ENCODE data around the gene DTX2. TPM values are rescaled to one million over a fixed set of nuclear protein-coding genes. Genes with fewer than 3 reads are reported as not detected.
A peak's percentile ranks its signal among the peaks of the same experiment; 100 is the strongest.
"Not testable (repeated sequence)": the region's sequence is repeated elsewhere in the genome, so short reads cannot be mapped to it uniquely, and the experiment has no call there.

DTX2 gene
- total and polyA plus RNA-seq, 2 of the 4 experiments (the other 2 are of a cell fraction) = 1.8 to 7.7 TPM

DNA sequence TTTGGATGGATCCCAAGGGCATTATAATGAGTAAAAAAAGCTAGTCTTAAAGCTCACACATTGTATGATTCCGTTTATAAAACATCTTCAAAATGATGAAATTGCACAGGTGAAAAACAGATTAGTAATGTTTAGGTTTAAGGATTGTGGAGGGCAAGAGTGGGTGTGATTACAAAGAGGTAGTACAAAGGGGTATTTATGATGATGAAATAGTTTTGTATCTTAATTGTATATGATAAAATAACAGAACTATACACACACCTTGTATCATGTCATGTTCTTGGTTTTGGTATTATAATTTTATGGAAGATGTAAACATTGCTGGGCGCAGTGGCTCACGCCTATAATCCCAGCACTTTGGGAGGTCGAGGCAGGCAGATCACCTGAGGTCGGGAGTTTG, 49.3 kb upstream of the DTX2 start:
- WGBS, 2 experiments (ENCODE audit: extremely low coverage in 2 of 2, insufficient read length in 1 of 2) = no CpG with 5 or more reads among the region's 5 CpGs
- intact Hi-C loops (cut with micrococcal nuclease) = no loop called here

DNA sequence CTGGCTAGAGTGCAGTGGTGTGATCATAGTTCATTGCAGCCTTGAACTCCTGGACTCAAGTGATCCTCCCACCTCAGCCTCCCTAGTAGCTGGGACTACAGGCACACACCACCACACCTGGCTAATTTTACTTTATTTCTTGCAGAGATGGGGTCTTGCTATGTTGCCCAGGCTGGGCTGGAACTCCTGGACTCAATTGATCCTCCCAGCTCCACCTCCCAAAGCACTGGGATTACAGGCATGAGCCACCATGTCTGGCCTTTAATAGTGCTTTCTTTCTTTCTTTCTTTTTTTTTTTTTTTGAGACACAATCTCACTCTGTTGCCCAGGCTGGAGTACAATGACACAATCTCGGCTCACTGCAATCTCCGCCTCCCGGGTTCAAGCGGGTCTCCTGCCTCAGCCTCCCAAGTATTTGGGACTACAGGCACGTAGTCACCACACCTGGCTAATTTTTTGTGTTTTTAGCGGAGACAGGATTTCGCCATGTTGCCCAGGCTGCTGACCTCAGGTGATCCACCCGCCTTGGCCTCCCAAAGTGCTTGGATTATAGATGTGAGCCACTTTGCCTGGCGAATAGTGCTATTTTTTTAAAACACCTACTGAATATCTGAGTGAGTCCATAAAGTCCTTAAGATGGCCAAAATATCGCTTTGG, 43.7 kb upstream of the DTX2 start:
- H3K9me3 ChIP-seq (ENCODE audit: control insufficient read depth, insufficient read depth, low read length); H3K4me3 ChIP-seq (ENCODE audit: insufficient read depth, low read depth, low read length); H2AK5ac ChIP-seq (ENCODE audit: low read depth, low read length); H3K36me3 ChIP-seq (ENCODE audit: control insufficient read depth, insufficient read depth, low read length); H3K4me2 ChIP-seq (ENCODE audit: low read depth, low read length); H3K4ac ChIP-seq (ENCODE audit: low read depth, low read length); ATAC-seq (ENCODE audit: low read depth); H3K4me1 ChIP-seq (ENCODE audit: control insufficient read depth, insufficient read depth, low read length); in situ Hi-C loops (cut with MboI; ENCODE audit: low sequenced_read_pairs); intact Hi-C loops (cut with micrococcal nuclease); H2BK15ac ChIP-seq (ENCODE audit: low read depth, low read length); H4K20me1 ChIP-seq (ENCODE audit: insufficient read depth, low read length); H3K27ac ChIP-seq (ENCODE audit: insufficient read depth, low read length); H4K5ac ChIP-seq (ENCODE audit: low read depth, low read length); H2BK5ac ChIP-seq (ENCODE audit: low read depth, low read length, poor library complexity, severe bottlenecking); H3K79me1 ChIP-seq (ENCODE audit: low read depth in 1 of 2, low read length in 2 of 2); H2BK120ac ChIP-seq (ENCODE audit: low read depth, low read length); H4K91ac ChIP-seq (ENCODE audit: insufficient read depth, low read depth, low read length); H3K23ac ChIP-seq (ENCODE audit: low read depth, low read length); CTCF ChIA-PET; DNase-seq; H2AK9ac ChIP-seq (replicated peaks; ENCODE audit: low read depth, low read length, poor library complexity); BruUV-seq (replicated peaks); dilution Hi-C loops (cut with HindIII; ENCODE audit: low sequenced_read_pairs, unreplicated experiment); H2BK20ac ChIP-seq (ENCODE audit: low read depth, low read length); POLR2A ChIA-PET (ENCODE audit: unreplicated experiment); H3K56ac ChIP-seq (ENCODE audit: extremely low read depth, insufficient read depth, low read length); H3K27me3 ChIP-seq (ENCODE audit: control insufficient read depth, insufficient read depth, low read length); H3K14ac ChIP-seq (replicated peaks; ENCODE audit: low read depth, low read length); H4K8ac ChIP-seq (ENCODE audit: low read depth in 2 of 2, low read length in 2 of 2); H3K9me1 ChIP-seq (ENCODE audit: insufficient read depth, low read length); H3K18ac ChIP-seq (ENCODE audit: low read depth, low read length); H3K9ac ChIP-seq (ENCODE audit: low read depth, low read length); H2AFZ ChIP-seq (replicated peaks; ENCODE audit: low read length, poor library complexity): not testable (repeated sequence)
- 95% methylated on average over 4 of the region's 10 CpGs; no CpG with 5 or more reads in 1 of the 2 experiments for WGBS, 2 experiments (ENCODE audit: extremely low coverage in 2 of 2, insufficient read length in 1 of 2)

More for the DNA sequence above, 49.3 kb upstream of the DTX2 start:
- H2AFZ ChIP-seq (replicated peaks; ENCODE audit: low read length, poor library complexity) = no peak overlapping the region
- H2AK5ac ChIP-seq (ENCODE audit: low read depth, low read length) = no peak overlapping the region
- no peaks in the 10 kb centered on the region for H3K36me3 ChIP-seq (ENCODE audit: control insufficient read depth, insufficient read depth, low read length)
- peaks cover 7% of the 10 kb centered on the region for H3K27me3 ChIP-seq (ENCODE audit: control insufficient read depth, insufficient read depth, low read length)
- DNase-seq = no peak
- H4K5ac ChIP-seq (ENCODE audit: low read depth, low read length) = no peak overlapping the region
- no peak overlapping the region for H3K14ac ChIP-seq (replicated peaks; ENCODE audit: low read depth, low read length)
- no peak overlapping the region for H3K4ac ChIP-seq (ENCODE audit: low read depth, low read length)
- H2BK20ac ChIP-seq (ENCODE audit: low read depth, low read length) = no peak overlapping the region
- POLR2A ChIA-PET (ENCODE audit: unreplicated experiment) = no interaction called here
- no peak overlapping the region for H4K91ac ChIP-seq (ENCODE audit: insufficient read depth, low read depth, low read length)
- H3K27ac ChIP-seq (ENCODE audit: insufficient read depth, low read length) = no peak overlapping the region
- TF ChIP-seq CEBPB (IDR thresholded peaks at IDR 0.05; ENCODE audit: low read depth, low read length) (peak; percentile 13; the same call in 1 of the 2 replicates), POLR2A (IDR thresholded peaks at IDR 0.05; ENCODE audit: low read depth, low read length) (no peak)
- no peaks in the 10 kb centered on the region for H3K9me3 ChIP-seq (ENCODE audit: control insufficient read depth, insufficient read depth, low read length)
- H2BK15ac ChIP-seq (ENCODE audit: low read depth, low read length) = no peak overlapping the region
- H3K79me1 ChIP-seq (ENCODE audit: low read depth in 1 of 2, low read length in 2 of 2) = no peaks in the 10 kb centered on the region
- ATAC-seq (ENCODE audit: low read depth) = no peak
- H3K23ac ChIP-seq (ENCODE audit: low read depth, low read length) = no peak overlapping the region
- H3K9me1 ChIP-seq (ENCODE audit: insufficient read depth, low read length) = no peaks in the 10 kb centered on the region
- no peak overlapping the region for H3K4me2 ChIP-seq (ENCODE audit: low read depth, low read length)
- H3K56ac ChIP-seq (ENCODE audit: extremely low read depth, insufficient read depth, low read length) = no peak overlapping the region
- H2AK9ac ChIP-seq (replicated peaks; ENCODE audit: low read depth, low read length, poor library complexity) = no peak overlapping the region
- no peak overlapping the region for H3K9ac ChIP-seq (ENCODE audit: low read depth, low read length)
- dilution Hi-C loops (cut with HindIII; ENCODE audit: low sequenced_read_pairs, unreplicated experiment) (no loop called here), in situ Hi-C loops (cut with MboI; ENCODE audit: low sequenced_read_pairs) (no loop called here)
- H2BK120ac ChIP-seq (ENCODE audit: low read depth, low read length) = no peak overlapping the region
- no peak overlapping the region for H3K4me3 ChIP-seq (ENCODE audit: insufficient read depth, low read depth, low read length)
- no peak overlapping the region for H4K8ac ChIP-seq (ENCODE audit: low read depth in 2 of 2, low read length in 2 of 2)
- no peaks in the 10 kb centered on the region for H4K20me1 ChIP-seq (ENCODE audit: insufficient read depth, low read length)
- H2BK5ac ChIP-seq (ENCODE audit: low read depth, low read length, poor library complexity, severe bottlenecking) = no peak overlapping the region
- no TSS peak for BruUV-seq (replicated peaks)
- no peak overlapping the region for H3K18ac ChIP-seq (ENCODE audit: low read depth, low read length)
- CTCF ChIA-PET = no interaction called here
- H3K4me1 ChIP-seq (ENCODE audit: control insufficient read depth, insufficient read depth, low read length) = no peaks in the 10 kb centered on the region

All from IMR-90 (cell line).